ENCODE data around the gene MOGAT3.

GRCh38 chr7:101161692-101162471 is 39.0 kb downstream of the MOGAT3 start:
- no peak for TF ChIP-seq POLR2AphosphoS5 (IDR thresholded peaks at IDR 0.05; ENCODE audit: low read depth, low read length)
- no peak for TF ChIP-seq POLR2A (IDR thresholded peaks at IDR 0.05; ENCODE audit: low read depth, low read length)
